ENCODE measurements around the gene COLEC11.
"Not testable (repeated sequence)": the region's sequence is repeated elsewhere in the genome, so short reads cannot be mapped to it uniquely, and the experiment has no call there.

The COLEC11 gene

GRCh38 chr2:3659447-3660432 is 64.8 kb downstream of the COLEC11 start:
- Mint-ChIP-seq H3K4me3 (no peak overlapping the region), H3K27me3 (ENCODE audit: low read depth, poor library complexity) (no peaks in the 10 kb centered on the region), H3K9me3 (no peaks in the 10 kb centered on the region), H3K27ac (peak overlapping the region; percentile 94), H3K36me3 (ENCODE audit: low read depth) (no peaks in the 10 kb centered on the region), H3K4me1 (peaks cover 59% of the 10 kb centered on the region)
- TF ChIP-seq, protein P1, sequence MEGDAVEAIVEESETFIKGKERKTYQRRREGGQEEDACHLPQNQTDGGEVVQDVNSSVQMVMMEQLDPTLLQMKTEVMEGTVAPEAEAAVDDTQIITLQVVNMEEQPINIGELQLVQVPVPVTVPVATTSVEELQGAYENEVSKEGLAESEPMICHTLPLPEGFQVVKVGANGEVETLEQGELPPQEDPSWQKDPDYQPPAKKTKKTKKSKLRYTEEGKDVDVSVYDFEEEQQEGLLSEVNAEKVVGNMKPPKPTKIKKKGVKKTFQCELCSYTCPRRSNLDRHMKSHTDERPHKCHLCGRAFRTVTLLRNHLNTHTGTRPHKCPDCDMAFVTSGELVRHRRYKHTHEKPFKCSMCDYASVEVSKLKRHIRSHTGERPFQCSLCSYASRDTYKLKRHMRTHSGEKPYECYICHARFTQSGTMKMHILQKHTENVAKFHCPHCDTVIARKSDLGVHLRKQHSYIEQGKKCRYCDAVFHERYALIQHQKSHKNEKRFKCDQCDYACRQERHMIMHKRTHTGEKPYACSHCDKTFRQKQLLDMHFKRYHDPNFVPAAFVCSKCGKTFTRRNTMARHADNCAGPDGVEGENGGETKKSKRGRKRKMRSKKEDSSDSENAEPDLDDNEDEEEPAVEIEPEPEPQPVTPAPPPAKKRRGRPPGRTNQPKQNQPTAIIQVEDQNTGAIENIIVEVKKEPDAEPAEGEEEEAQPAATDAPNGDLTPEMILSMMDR (IDR thresholded peaks at IDR 0.05): no peak
- DNase-seq: no peak

DNA sequence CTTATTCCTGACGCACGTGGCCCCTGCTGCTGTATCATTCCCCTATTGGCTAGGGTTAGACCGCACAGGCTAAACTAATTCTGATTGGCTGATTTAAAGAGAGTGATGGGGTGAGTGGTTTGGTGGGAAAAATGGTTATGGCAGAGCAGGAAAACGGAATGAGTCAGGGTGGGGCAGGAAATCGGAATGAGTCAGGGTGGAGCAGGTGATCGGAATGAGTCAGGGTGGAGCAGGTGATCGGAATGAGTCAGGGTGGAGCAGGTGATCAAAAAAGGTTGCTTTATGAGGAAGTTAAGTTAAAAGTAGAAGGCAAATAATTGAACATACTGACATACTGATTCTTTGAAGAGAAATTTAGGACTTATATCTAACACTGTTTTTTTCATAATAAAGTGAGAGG is 65.7 kb downstream of the COLEC11 start:
- H3K4me3 Mint-ChIP-seq; H3K36me3 Mint-ChIP-seq (ENCODE audit: low read depth); H3K27ac Mint-ChIP-seq; DNase-seq; H3K9me3 Mint-ChIP-seq; H3K27me3 Mint-ChIP-seq (ENCODE audit: low read depth, poor library complexity): not testable (repeated sequence)
- H3K4me1 Mint-ChIP-seq: peaks cover 54% of the 10 kb centered on the region

GRCh38 chr2:3661149-3661660 is 66.3 kb downstream of the COLEC11 start:
- no peaks in the 10 kb centered on the region for H3K9me3 Mint-ChIP-seq
- DNase-seq: no peak
- H3K4me3 Mint-ChIP-seq: no peak overlapping the region
- TF ChIP-seq, protein P1 (IDR thresholded peaks at IDR 0.05): no peak
- peaks cover 54% of the 10 kb centered on the region for H3K4me1 Mint-ChIP-seq
- H3K27ac Mint-ChIP-seq: no peak overlapping the region
- H3K36me3 Mint-ChIP-seq (ENCODE audit: low read depth): no peaks in the 10 kb centered on the region
- peaks cover 3% of the 10 kb centered on the region for H3K27me3 Mint-ChIP-seq (ENCODE audit: low read depth, poor library complexity)

GRCh38 chr2:3662239-3662638 is 67.3 kb downstream of the COLEC11 start:
- TF ChIP-seq, protein P1 (IDR thresholded peaks at IDR 0.05): no peak

DNA sequence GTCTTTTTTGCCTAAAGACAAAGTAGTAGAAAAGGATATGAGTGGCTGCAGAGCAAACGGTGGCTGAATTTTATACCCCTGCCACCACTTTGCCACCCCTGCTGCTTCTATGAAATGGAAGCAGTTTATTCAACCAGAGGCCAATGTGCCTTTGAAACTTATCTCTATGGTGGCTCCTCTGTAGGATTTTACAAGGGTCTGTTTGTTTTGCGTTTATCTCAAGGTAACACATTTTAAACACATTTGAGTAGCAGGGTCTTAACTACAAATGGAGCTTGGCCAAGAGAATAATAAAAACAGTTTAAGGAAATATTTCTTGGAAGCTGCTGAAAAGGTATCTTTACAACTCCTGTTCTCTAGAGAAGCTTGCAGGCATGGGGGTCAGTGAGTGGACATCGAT is 69.2 kb downstream of the COLEC11 start:
- no peak overlapping the region for H3K4me3 Mint-ChIP-seq

More at GRCh38 chr2:3662239-3662638, 67.3 kb downstream of the COLEC11 start:
- Mint-ChIP-seq H3K4me3 (no peak overlapping the region), H3K27ac (no peak overlapping the region), H3K36me3 (ENCODE audit: low read depth) (no peaks in the 10 kb centered on the region), H3K27me3 (ENCODE audit: low read depth, poor library complexity) (peaks cover 8% of the 10 kb centered on the region), H3K9me3 (no peaks in the 10 kb centered on the region), H3K4me1 (peaks cover 53% of the 10 kb centered on the region)
- DNase-seq: no peak

GRCh38 chr2:3664925-3665324 is 70.0 kb downstream of the COLEC11 start:
- Mint-ChIP-seq H3K27me3 (ENCODE audit: low read depth, poor library complexity) (peaks cover 14% of the 10 kb centered on the region), H3K36me3 (ENCODE audit: low read depth) (no peaks in the 10 kb centered on the region), H3K9me3 (peaks cover 5% of the 10 kb centered on the region), H3K4me3 (no peak overlapping the region), H3K4me1 (peaks cover 32% of the 10 kb centered on the region), H3K27ac (no peak overlapping the region)
- no peak for DNase-seq
- TF ChIP-seq, protein P1 (IDR thresholded peaks at IDR 0.05): no peak

More for the DNA sequence above, 69.2 kb downstream of the COLEC11 start:
- no peak overlapping the region for H3K27ac Mint-ChIP-seq
- H3K4me1 Mint-ChIP-seq: peaks cover 40% of the 10 kb centered on the region
- TF ChIP-seq, protein P1 (IDR thresholded peaks at IDR 0.05): no peak
- no peaks in the 10 kb centered on the region for H3K9me3 Mint-ChIP-seq
- H3K27me3 Mint-ChIP-seq (ENCODE audit: low read depth, poor library complexity): peaks cover 10% of the 10 kb centered on the region
- no peaks in the 10 kb centered on the region for H3K36me3 Mint-ChIP-seq (ENCODE audit: low read depth)
- no peak for DNase-seq

Measured in nephron progenitor cell (in vitro differentiated cells).